Measurements from ENCODE around the gene GRM2.

- TF ChIP-seq POLR2A (IDR thresholded peaks at IDR 0.05; ENCODE audit: low read depth, low read length) (no peak), POLR2AphosphoS5 (IDR thresholded peaks at IDR 0.05; ENCODE audit: low read depth, low read length) (no peak), TAF1 (IDR thresholded peaks at IDR 0.05; ENCODE audit: low read depth, low read length) (no peak), PAX5 (IDR thresholded peaks at IDR 0.05; ENCODE audit: insufficient read depth, low read length, severe bottlenecking) (no peak), SPI1 (IDR thresholded peaks at IDR 0.05; ENCODE audit: low read depth, low read length) (no peak), POU2F2 (IDR thresholded peaks at IDR 0.05; ENCODE audit: low read depth, low read length) (no peak)
Measured at GRCh38 chr3:51708216-51708845, 1.5 kb downstream of the GRM2 start.
